H9 (cell line): ENCODE data around the gene ENDOU. TPM values are rescaled to one million over a fixed set of nuclear protein-coding genes. Genes with fewer than 3 reads are reported as not detected.
A peak's percentile ranks its signal among the peaks of the same experiment; 100 is the strongest.

Source experiments
- DNase-seq: peaks from one replicate; pipeline ENCODE4 v3.0.0-alpha.2; 2017
- H2AFZ ChIP-seq: one replicate; pipeline ENCODE4 v1.6.1; 2013; ENCODE audit warnings: mild to moderate bottlenecking, low read length, control low read depth, moderate library complexity
- H2AK5ac ChIP-seq: 2 replicates; pipeline ENCODE4 v1.6.1; 2013; ENCODE audit warnings: low read length, control low read depth, mixed read lengths; ENCODE audit not compliant: insufficient read length
- H2BK120ac ChIP-seq: one replicate; pipeline ENCODE4 v1.6.1; 2013; ENCODE audit warnings: low read depth, mild to moderate bottlenecking, low read length, control low read depth, inconsistent platforms; ENCODE audit not compliant: poor library complexity, severe bottlenecking
- H2BK12ac ChIP-seq: 2 replicates; pipeline ENCODE4 v1.6.1; 2013; ENCODE audit warnings: low read length, control low read depth, mixed read lengths, low read depth; ENCODE audit not compliant: insufficient read length
- H2BK15ac ChIP-seq: 2 replicates; pipeline ENCODE4 v1.6.1; 2013; ENCODE audit warnings: low read depth, low read length, control low read depth
- H2BK20ac ChIP-seq: one replicate; pipeline ENCODE4 v1.6.1; 2013; ENCODE audit warnings: low read depth, mild to moderate bottlenecking, low read length, control low read depth, inconsistent platforms; ENCODE audit not compliant: poor library complexity, severe bottlenecking
- H2BK5ac ChIP-seq: 2 replicates; pipeline ENCODE4 v1.6.1; 2013; ENCODE audit warnings: low read length, control low read depth, mixed read lengths; ENCODE audit not compliant: insufficient read length
- H3K14ac ChIP-seq: 2 replicates; pipeline ENCODE4 v1.6.1; 2013; ENCODE audit warnings: low read length, control low read depth; ENCODE audit not compliant: insufficient read depth
- H3K18ac ChIP-seq: 2 replicates; pipeline ENCODE4 v1.6.1; 2013; ENCODE audit warnings: low read depth, mild to moderate bottlenecking, mixed read lengths, low read length, control low read depth; ENCODE audit not compliant: insufficient read length
- H3K23ac ChIP-seq: 2 replicates; pipeline ENCODE4 v1.6.1; 2013; ENCODE audit warnings: low read length, control low read depth, mixed read lengths, low read depth; ENCODE audit not compliant: insufficient read length
- H3K23me2 ChIP-seq: 2 replicates; pipeline ENCODE4 v1.6.1; 2013; ENCODE audit warnings: low read depth, mild to moderate bottlenecking, mixed read lengths, low read length, control low read depth; ENCODE audit not compliant: insufficient read length, poor library complexity, severe bottlenecking
- H3K27ac ChIP-seq: 2 replicates; pipeline ENCODE4 v1.5.1; 2013; ENCODE audit warnings: low read length, control low read depth, mixed read lengths, low read depth; ENCODE audit not compliant: insufficient read length
- H3K27me3 ChIP-seq: 2 replicates; pipeline ENCODE4 v1.6.1; 2013; ENCODE audit warnings: low read length, control low read depth, inconsistent platforms; ENCODE audit not compliant: insufficient read depth
- H3K4ac ChIP-seq: 2 replicates; pipeline ENCODE4 v1.6.1; 2013; ENCODE audit warnings: low read depth, mild to moderate bottlenecking, control low read depth, inconsistent platforms, low read length, moderate library complexity
- H3K4me1 ChIP-seq: 2 replicates; pipeline ENCODE4 v1.6.1; 2013; ENCODE audit warnings: low read length, control low read depth, inconsistent platforms; ENCODE audit not compliant: insufficient read depth
- H3K4me2 ChIP-seq: 2 replicates; pipeline ENCODE4 v1.6.1; 2013; ENCODE audit warnings: low read length, control low read depth, mixed read lengths; ENCODE audit not compliant: insufficient read length, insufficient read depth
- H3K56ac ChIP-seq: 2 replicates; pipeline ENCODE4 v1.6.1; 2013; ENCODE audit warnings: low read depth, mild to moderate bottlenecking, mixed read lengths, low read length, control low read depth; ENCODE audit not compliant: insufficient read length
- H3K79me1 ChIP-seq: 2 replicates; pipeline ENCODE4 v1.6.1; 2013; ENCODE audit warnings: low read depth, mild to moderate bottlenecking, moderate library complexity, low read length, control low read depth, inconsistent platforms; ENCODE audit not compliant: insufficient read depth, poor library complexity, severe bottlenecking
- H3K79me2 ChIP-seq: 2 replicates; pipeline ENCODE4 v1.6.1; 2013; ENCODE audit warnings: low read length, control low read depth, inconsistent platforms; ENCODE audit not compliant: insufficient read depth
- H3K9ac ChIP-seq: 2 replicates; pipeline ENCODE4 v1.6.1; 2013; ENCODE audit warnings: low read length, control low read depth, mixed read lengths; ENCODE audit not compliant: insufficient read length; ENCODE audit errors: extremely low read depth
- H3K9me3 ChIP-seq: one replicate; pipeline ENCODE4 v1.6.1; 2013; ENCODE audit warnings: low read depth, low read length, inconsistent platforms; ENCODE audit not compliant: control insufficient read depth
- H3T11ph ChIP-seq: one replicate; pipeline ENCODE4 v1.6.1; 2013; ENCODE audit warnings: mild to moderate bottlenecking, low read length, control low read depth, inconsistent platforms
- H4K20me1 ChIP-seq: one replicate; pipeline ENCODE4 v1.6.1; 2013; ENCODE audit not compliant: control insufficient read depth, insufficient read length, insufficient read depth
- H4K5ac ChIP-seq: 2 replicates; pipeline ENCODE4 v1.6.1; 2013; ENCODE audit warnings: low read depth, mild to moderate bottlenecking, mixed read lengths, low read length, control low read depth; ENCODE audit not compliant: insufficient read length
- H4K8ac ChIP-seq: replicated peaks from 2 replicates; pipeline ENCODE4 v1.6.1; 2013; ENCODE audit warnings: low read length, control low read depth, mixed read lengths, low read depth; ENCODE audit not compliant: insufficient read length
- H4K91ac ChIP-seq: 2 replicates; pipeline ENCODE4 v1.6.1; 2013; ENCODE audit warnings: low read depth, mild to moderate bottlenecking, moderate library complexity, mixed read lengths, low read length, control low read depth; ENCODE audit not compliant: insufficient read length
- H3K27ac Mint-ChIP-seq, 3 experiments: 2 replicates in 2 of 3; 3 replicates in 1 of 3; pipeline ENCODE4 v1.8.0; 2020 to 2021; ENCODE audit warnings: mixed read lengths in 3 of 3, mild to moderate bottlenecking in 1 of 3, moderate library complexity in 1 of 3
- H3K27me3 Mint-ChIP-seq: 2 replicates; pipeline ENCODE4 v1.8.0; 2021; ENCODE audit warnings: low read depth, mild to moderate bottlenecking, moderate library complexity, mixed read lengths
- H3K36me3 Mint-ChIP-seq, 3 experiments: 2 replicates in 2 of 3; 3 replicates in 1 of 3; pipeline ENCODE4 v1.8.0; 2020 to 2021; ENCODE audit warnings: low read depth in 3 of 3, mixed read lengths in 3 of 3; ENCODE audit not compliant: insufficient read depth in 1 of 3
- H3K4me1 Mint-ChIP-seq, 2 experiments: 2 replicates each; pipeline ENCODE4 v1.8.0; 2020; ENCODE audit warnings: mixed read lengths in 2 of 2
- H3K4me3 Mint-ChIP-seq, 2 experiments: 2 replicates in 1 of 2; 3 replicates in 1 of 2; pipeline ENCODE4 v1.8.0; 2020 to 2021; ENCODE audit warnings: mild to moderate bottlenecking in 2 of 2, mixed read lengths in 2 of 2, moderate library complexity in 1 of 2
- H3K9me3 Mint-ChIP-seq, 2 experiments: 2 replicates in 1 of 2; 3 replicates in 1 of 2; pipeline ENCODE4 v1.8.0; 2020; ENCODE audit warnings: mild to moderate bottlenecking in 2 of 2, mixed read lengths in 2 of 2, moderate library complexity in 1 of 2
- CTCF ChIP-seq: fragments of 200-600 bp; sonication (generic); conservative IDR thresholded peaks from 3 replicates; pipeline ENCODE4 v1.8.0; 2021; ENCODE audit warnings: antibody characterized with exemption, mild to moderate bottlenecking
- WGBS: extraction: QIAGEN DNeasy Blood & Tissue Kit; methylation state at CpG from one replicate; pipeline ENCODE4 v1.1.7; 2013; ENCODE audit warnings: missing lambda C conversion rate, low lambda C conversion rate, mixed read lengths; ENCODE audit not compliant: insufficient read length; ENCODE audit errors: extremely low coverage; 5-methylcytosine and 5-hydroxymethylcytosine counted together
- total RNA-seq: library from RNA; stranded (reverse); gene quantifications from 2 replicates; pipeline ENCODE4 v1.2.1, GENCODE V29; 2021

The ENDOU gene
- total RNA-seq, 1 experiment from 2014 or later, result not detected

- Mint-ChIP-seq H3K9me3 (no peaks in the 10 kb centered on the region), H3K4me3 (no peak overlapping the region), H3K27ac (peak overlapping the region in 2 of 3 experiments; percentile 57 to 71; a peak in 2 of 7 replicates), H3K4me1 (peaks cover 13% of the 10 kb centered on the region in 2 experiments), H3K36me3 (no peaks in the 10 kb centered on the region; a peak in 1 of 7 replicates), H3K27me3 (no peaks in the 10 kb centered on the region; the same call in 1 of the 2 replicates)
- Histone ChIP-seq H2BK20ac (no peak overlapping the region), H2AFZ (no peak overlapping the region), H2BK5ac (no peak overlapping the region), H3K79me1 (no peaks in the 10 kb centered on the region), H3K79me2 (no peaks in the 10 kb centered on the region), H4K8ac (no peak overlapping the region), H3K23ac (no peak overlapping the region), H3K4me2 (no peak overlapping the region), H3T11ph (no peak overlapping the region), H3K56ac (no peak overlapping the region), H3K9ac (no peak overlapping the region), H3K18ac (no peak overlapping the region), H2BK15ac (no peak overlapping the region), H4K5ac (no peak overlapping the region), H2AK5ac (no peak overlapping the region), H4K20me1 (peaks cover 3% of the 10 kb centered on the region), H4K91ac (no peak overlapping the region), H3K9me3 (no peaks in the 10 kb centered on the region), H2BK12ac (no peak overlapping the region), H2BK120ac (no peak overlapping the region), H3K14ac (no peak overlapping the region), H3K27ac (no peak overlapping the region), H3K23me2 (peaks cover 3% of the 10 kb centered on the region), H3K4ac (no peak overlapping the region), H3K27me3 (no peaks in the 10 kb centered on the region), H3K4me1 (peaks cover 4% of the 10 kb centered on the region)
- WGBS, result no CpG with 5 or more reads among the region's 8 CpGs
- no peak for TF ChIP-seq CTCF
- no peak for DNase-seq
Observed at GRCh38 chr12:47763481-47764346, 38.4 kb upstream of the ENDOU start.
